ENCODE measurements around the gene MRPL30.

DNA sequence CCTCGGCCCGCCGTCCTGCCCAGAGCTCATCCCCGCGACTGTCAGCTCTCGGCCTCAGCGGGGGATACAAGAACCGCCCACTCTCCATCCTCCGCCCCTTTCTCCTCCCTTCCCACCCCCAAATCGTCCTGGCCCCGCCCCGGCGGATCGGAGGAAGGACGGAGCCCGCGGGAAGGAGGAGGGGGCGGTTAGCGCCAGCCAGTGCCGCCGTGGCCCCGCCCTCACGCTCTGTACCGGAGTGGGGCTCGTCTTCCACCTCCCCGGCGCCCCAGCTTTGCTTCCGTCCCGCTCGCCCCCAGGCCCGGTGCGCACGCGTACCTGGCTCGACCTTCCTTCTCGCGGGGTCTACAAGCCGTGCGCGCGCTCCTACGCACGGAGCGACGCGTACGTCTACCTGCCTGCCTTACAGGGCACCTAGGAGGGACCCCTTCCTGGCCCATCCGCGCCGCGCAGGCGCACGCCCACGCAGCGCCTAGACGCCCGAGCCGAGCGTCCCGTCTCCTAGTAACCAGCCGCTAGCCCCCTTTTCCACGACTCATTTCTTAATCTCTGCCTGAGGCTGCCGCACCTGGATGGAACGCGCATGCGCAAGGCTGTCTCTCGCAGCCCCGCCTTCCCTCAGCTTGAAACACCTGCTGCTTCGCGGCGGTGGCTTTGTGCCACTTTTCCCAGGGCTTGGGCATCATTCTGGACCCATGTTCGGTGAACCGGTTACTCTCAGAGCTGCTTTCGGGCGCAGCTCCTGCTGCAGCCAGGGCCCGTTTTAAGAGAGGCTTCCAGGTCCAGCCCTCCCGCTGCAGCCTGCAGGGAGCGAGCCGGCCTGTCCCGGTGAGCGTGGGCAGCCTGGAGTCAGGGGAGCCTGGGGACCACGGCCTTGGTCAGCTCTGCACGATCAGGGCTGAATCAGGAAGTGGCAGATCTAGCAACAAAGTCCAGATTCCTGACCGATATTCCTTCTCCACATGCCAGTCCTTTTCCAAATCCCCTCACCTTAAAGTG is 39.6 kb upstream of the MRPL30 start, which contains the start of gene C2orf15:
- TF ChIP-seq, protein P1, sequence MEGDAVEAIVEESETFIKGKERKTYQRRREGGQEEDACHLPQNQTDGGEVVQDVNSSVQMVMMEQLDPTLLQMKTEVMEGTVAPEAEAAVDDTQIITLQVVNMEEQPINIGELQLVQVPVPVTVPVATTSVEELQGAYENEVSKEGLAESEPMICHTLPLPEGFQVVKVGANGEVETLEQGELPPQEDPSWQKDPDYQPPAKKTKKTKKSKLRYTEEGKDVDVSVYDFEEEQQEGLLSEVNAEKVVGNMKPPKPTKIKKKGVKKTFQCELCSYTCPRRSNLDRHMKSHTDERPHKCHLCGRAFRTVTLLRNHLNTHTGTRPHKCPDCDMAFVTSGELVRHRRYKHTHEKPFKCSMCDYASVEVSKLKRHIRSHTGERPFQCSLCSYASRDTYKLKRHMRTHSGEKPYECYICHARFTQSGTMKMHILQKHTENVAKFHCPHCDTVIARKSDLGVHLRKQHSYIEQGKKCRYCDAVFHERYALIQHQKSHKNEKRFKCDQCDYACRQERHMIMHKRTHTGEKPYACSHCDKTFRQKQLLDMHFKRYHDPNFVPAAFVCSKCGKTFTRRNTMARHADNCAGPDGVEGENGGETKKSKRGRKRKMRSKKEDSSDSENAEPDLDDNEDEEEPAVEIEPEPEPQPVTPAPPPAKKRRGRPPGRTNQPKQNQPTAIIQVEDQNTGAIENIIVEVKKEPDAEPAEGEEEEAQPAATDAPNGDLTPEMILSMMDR (IDR thresholded peaks at IDR 0.05; ENCODE audit: extremely low read depth in 1 of 2, insufficient read depth in 1 of 2, low read depth in 1 of 2, low read length in 2 of 2) = no peak
- no peak for TF ChIP-seq EZH2 (IDR thresholded peaks at IDR 0.05; ENCODE audit: borderline replicate concordance, low read depth, low read length, severe bottlenecking)
- TF ChIP-seq POLR2AphosphoS5 (IDR thresholded peaks at IDR 0.05; ENCODE audit: insufficient read depth, low read depth, low read length) = no peak
